Brain pericyte (primary cell): Measurements from ENCODE around the gene NAT14.
"Not testable (repeated sequence)": the region's sequence is repeated elsewhere in the genome, so short reads cannot be mapped to it uniquely, and the experiment has no call there.

ENCODE experiments used
- DNase-seq: peaks from one replicate; pipeline ENCODE4 v3.0.0-alpha.2; 2012; ENCODE audit warnings: low read depth, low spot score

NAT14 gene

DNA sequence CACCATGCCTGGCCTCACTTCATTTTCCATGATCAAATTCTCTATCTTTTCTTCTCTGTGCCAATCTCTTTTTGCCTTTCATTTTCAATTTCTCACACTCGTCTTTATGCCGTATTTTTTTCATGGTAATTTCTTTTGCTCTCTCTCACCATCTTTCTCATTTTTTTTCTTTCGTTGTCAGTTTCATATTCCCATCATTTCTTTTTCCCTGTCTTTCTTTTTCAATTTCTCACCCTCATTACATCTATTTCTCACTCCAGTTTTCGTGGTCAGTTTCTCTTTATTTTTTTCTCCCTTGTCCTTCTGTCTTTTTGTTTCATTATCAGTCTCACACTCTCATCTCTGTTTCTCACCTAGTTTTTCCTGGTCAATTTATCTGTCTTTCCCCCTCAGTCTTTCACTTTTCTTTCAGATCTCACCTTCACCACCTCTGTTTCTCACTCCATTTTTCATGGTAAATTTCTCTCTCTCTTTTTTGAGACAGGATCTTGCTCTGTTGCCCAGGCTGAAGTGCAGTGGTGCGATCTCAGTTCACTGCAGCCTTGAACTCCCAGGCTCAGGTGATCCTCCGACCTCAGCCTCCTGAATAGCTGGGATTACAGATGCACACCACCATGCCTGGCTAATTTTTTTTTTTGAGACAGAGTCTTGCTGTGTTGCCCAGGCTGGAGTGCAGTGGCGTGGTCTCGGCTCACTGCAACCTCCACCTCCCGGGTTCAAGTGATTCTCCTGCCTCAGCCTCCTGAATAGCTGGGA, 17.4 kb downstream of the NAT14 start:
- no peak for DNase-seq

DNA sequence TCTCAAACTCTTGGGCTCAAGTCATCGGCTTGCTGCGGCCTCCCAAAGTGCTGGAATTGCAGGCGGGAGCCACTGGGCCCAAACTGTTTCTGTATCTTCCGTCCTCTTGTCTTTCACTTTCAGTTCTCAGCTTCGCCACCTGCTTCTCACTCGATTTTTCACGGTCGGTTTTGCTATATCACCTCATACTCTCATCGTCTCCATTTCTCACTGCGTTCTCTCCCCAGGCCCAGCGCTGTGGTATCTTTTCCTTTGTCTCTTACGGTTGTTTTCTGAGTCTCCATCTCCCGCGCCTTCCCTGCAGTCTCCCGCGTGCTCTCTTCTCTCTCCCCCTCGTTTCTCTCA, 18.1 kb downstream of the NAT14 start:
- DNase-seq: no peak

DNA sequence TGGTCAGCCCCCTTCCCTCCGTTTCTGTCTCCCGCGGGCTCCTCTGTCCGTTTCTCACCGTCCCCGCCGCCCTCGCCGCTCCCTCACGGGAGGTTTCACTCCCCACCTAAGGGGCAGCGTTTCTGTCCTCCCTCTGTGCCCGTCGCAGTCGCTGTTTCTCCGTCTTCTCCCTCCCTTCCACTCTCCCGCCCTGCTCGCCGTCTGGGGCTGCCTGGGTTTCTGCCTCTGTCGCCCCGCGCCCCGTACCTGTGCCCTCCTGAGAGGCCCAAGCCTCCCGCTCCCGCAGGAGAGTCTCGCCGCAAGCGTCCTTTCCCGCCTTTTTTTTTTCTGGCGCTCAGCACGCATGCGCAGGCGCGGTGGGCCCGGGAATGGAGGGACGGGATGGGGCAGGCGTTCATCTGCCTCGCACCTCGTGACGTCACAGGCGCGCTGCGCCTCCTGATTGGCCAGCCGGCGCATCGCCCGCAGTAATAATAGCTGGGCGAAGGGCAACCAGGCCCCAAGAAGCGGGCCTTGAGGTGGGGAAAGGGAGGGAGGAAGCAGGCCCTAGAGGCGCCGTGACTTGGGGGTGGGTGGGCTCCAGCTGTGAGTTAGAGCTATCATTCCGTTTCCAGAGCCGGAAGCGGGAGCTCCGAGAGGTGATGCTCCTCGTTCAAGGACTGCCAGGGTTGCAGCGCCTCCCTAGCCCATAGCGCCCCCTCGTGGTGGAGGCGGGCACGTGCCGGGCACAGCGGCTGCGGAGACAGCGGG, 18.7 kb downstream of the NAT14 start:
- peak; percentile 73 for DNase-seq

DNA sequence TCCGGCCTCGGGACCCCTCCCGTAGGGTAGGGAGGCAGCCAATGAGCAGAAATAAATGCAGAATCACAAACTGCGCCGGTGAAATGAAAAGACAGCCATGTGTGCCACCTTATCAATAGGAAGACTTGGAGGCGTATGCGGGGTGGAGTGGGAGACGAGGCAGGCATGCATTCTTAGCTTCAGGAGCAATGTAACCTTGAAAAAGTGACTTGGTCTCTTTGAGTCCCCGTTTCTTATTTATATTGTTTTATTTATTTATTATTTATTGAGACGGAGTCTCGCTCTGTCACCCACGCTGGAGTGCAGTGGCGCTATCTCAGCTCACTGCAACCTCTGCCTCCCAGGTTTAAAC, 19.2 kb downstream of the NAT14 start:
- DNase-seq: no peak

DNA sequence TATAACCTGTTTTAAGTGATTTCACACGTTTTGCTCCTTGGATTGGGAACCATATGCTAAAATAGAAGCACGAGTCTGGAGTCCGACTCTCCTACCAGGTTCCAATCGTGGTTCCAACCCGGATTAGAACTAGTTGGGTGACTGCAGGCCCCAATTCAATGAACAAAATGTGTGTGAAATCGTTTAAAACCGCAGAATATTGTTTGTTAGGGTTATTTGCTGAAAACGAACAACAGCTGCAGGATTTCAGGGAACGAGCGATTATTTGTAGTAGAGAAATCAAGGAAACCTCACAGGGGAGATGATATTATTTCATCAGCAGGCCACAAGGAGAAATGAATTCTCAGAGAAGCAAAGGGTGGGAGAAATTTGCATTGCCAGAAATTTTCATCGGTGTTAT, 20.0 kb downstream of the NAT14 start:
- DNase-seq: no peak

DNA sequence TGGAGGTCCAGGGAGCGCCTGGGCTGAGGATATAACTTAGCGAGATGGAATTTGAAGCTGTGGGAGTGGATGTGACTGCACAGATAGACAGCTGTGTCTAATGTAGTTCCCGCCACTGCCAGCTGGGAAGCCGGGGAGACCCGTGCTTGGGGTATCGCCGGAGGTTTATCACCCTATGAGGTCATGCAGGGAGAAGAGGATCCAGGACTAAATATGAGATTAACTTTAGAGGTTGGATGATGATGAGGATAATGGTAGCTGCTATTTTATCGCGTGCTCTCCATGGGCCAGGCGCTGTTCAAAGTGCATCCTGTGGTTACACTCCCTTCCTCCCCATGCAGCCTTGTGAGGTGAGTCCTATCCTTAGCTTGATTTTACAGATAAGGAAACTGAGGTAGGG, 23.1 kb downstream of the NAT14 start:
- DNase-seq: no peak

DNA sequence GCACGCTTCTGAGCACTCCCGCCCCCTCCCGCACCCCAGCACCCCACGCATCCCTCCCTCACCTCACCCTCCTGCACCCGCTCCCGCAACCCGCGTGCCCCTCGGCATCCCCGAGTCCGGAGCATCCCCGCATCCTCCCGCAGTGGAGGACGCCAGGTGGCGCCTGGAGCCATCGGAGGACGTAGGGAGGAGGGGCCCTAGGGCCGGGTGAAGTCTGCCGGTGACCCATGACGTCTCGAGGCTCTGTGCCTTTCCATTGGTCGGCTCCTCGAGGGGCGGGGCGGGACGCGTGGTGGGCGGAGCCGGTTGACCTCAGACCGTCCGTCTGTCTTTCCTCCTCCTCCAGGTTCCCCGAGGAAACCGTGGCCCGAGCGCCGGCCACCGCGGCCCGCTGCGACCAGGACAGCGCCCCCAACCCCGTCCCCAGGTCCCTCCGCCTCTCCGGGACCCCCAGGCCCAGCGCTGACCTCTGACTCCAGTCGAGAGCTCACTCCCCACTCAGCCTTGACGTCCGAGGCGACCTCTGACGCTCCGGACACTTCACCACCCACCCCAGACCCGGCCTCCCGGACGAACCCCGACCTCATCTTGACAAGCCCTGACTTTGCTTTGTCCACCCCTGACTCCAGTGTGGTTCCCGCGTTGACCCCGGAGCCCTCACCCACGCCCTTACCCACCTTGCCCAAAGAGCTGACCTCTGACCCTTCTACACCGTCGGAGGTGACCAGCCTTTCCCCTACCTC, 32.1 kb downstream of the NAT14 start:
- DNase-seq: peak; percentile 82

DNA sequence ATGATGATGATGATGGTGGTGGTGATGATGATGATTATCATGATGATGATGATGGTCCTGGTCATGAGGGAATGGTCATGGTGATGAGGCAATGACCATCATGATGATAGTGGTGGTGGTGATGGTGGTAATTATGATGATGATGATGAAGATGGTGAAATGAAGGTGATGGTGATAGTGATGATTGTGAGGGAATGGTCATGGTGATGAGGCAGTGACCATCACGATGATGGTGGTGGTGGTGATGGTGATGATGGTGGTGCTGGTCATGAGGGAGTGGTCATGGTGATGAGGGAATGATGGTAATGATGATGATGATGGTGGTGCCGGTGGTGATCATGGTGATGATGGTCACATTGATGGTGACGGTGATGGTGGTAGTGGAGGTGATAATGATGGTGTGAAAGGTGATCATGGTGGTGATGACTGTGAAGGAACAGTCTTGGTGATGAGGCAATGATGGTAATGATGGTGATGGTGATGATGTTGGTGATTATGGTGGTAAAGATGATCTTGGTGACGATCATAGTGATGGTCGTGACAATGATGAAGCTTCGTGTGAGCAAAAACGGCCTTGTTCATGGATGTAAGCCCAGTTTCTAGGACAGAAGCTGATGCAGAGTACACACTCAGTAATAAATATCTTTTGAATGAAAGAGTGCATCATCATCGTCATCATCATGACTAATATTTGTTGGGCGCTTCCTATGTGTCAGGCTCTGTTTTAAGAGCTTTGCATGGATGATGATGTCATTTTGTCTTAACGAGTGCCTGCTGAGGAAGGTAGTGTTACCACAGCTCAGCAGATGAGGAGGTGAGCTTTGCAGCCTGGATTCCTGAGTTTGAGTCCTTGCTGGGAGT, 34.7 kb downstream of the NAT14 start:
- no peak for DNase-seq

DNA sequence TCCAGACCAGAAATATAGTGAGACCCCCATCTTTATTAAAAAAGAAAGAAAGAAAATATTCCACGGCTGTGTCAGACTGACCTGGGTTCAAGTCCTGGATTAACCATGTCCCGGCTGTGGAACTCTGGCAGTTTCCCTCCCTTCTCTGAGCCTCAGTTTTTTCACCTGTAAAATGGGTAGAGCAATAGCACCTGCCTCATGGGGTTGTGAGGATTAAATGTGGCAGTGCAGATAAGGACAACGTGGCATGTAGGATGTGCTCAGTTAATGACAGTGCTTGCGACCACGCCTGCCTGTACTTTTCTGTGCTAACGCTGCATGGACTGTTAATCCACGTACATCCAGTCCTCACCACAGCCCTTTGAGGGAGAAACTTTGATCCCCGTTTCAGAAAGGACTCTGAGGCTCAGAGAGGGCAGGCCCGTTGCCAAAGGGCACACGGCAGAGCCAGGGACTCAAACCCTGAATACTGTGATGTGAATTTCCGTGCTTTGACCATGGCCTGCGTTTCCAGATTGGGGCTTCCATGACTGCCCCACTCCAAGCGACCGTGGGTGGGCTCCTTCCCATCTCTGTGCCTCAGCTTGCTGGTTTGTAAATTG, 35.8 kb downstream of the NAT14 start:
- no peak for DNase-seq

DNA sequence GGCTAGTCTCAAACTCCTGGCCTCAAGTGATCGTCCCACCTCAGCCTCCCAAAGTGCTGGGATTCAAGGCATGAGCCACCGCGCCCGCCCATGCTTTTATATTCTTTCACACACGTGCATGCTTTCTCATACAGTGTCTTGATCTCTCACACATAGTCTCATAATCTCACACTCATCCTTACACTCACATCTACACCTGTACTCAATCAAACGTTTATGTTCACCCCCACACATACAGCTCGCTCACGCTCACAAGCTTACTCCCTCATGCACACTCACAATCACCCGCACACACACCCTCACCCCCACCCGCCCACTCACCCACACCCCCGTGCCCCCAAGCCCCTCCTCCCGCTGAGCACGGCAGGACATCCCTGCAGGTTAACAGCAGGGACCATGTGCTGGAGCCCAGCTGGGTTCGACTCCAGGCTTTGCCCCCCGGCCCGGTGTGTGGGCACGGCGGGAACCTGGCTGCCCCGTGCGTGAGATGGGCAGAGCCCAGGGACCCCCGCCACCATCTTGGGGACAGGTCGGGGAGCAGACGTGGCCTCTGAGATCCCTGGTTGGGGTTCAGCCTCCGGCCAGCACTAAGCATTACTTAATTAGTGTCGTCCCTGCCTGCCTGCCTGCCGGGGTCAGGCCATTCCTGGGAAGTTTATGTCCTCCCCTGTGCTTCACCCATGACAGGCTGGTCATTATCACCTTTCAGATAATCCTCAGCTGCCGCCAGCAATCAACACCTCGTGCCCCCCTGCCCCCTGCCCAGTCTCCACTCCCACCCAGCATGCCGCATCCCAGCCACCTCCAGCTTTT, 40.5 kb downstream of the NAT14 start:
- no peak for DNase-seq

DNA sequence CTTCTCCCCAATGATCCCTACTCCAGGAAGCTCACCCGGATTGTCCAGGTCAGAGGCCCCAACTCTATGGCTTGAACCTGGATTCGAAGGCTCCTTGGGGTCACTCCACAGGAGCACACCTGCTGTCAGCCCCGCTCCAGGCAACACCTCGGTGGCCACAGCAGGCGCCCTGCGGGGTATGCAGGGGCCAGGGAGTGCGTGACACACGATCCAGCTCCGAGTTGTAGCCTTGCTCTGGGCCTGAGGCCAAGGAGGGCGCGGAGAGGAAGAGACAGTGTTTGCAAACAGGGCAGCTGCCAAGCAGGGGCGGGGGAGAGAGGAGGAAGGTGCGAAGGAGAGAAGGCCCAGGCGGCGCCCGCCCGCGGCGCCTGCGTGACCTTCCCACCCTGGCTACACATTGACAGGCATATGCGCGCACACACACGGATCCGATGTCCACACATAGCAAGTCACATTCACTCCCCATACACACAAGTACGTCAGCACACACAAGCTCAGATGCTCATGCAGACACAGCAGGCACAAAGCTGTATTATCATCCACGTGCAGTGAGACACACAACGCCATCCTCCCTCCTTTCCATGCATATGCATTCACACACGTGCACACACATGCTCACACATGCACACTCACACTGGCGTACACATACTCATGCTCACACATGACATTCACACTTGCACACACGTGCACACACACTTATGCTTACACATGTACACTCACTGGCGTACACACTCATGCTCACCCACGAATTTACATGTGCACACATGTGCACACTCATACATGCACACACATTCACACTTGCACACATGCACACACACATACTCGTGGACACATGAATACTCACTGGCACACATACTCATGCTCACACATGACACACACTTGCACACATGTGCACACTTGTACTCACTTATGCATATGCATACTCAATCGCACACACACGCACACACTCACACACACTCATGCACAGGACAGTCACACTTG, 41.5 kb downstream of the NAT14 start:
- peak; percentile 80 for DNase-seq

DNA sequence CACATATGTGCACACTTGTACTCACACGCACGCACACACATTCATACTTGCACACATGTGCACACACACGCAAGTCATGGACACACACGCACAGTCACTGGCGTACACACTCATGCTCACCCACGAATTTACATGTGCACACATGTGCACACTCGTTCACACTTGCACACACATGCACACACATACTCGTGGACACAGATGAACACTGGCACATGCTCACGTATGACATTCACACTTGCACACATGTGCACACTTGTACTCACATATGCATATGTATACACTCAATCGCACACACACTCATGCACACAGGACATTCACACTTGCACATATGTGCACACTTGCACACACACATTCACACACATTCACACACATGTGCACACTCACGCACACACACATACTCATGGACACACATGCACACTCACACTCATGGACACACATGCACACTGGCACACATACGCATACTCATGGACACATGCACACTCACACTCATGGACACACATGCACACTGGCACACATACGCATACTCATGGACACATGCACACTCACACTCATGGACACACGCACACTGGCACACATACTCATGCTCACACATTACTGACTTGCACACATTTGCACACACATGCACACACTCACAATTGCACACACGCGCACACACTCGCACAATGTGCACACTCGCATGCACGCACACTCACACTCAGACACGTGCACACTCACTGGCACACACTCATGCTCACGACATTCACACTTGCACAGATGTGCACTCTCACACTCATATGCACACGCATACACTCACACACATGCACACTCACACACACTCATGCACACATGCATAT, 42.4 kb downstream of the NAT14 start:
- DNase-seq: no peak

DNA sequence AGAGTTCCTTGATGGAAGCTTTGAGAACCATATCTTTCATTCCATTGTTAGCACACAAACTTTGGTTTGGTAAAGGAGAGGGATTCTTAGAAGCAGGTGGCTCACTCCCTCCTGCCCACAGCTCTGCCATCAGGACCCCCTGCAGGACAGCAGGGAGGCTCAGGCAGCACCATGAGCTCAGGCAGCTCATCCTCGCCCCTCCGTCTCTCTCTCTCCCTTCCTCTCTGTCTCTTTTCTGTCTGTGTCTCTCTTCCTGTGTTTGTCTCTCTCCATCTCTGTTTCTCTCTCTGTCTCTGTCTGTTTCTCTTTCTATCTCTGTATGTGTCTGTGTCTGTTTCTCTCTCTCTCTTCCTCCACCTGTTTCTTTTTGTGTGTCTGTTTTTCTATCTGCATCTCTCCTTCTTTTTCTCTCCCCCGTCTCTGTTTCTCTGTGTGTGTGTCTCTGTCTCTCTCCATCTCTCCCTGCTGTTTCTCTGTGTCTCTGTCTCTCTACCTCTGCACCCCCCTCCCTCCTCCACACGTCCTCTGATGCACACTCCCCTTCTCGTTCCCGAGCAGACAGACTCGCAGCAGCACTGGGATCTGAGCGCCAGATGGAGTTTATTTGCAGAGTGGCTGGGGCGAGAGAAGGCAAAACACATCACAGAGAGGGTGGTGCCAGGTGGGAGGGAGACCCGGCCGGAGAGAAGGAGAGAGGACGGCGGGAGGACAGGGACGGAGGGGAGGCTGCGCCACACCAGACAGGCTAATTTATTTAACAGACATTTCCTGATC, 43.2 kb downstream of the NAT14 start:
- DNase-seq: no peak

DNA sequence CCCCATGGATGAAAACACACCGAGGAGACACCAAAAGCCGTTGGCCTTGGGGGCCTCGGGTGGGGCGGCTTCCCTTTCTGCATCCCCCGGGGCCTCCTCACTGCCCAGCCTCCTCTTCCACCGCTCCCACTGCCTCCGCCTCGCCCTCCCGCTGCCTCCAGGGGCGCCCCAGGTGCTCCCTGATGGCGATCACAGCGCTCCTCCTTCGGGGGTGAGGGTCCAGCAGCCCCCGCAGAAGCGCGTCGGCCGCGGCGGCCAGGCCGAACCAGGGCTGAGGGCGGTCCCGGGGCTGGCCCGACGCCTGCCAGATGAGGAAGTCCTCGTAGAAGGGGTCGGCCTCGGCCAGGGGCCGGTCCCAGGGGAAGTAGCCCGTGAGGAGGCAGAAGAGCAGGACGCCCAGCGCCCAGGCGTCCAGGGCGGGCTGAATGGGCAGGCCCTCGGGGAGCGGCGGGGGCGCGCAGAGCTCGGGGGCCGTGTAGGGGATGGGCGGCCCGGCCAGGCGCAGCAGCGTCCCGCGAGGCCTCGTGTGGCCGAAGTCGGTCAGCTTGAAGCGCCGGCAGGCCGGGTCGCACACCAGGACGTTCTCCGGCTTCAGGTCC, 44.7 kb downstream of the NAT14 start:
- no peak for DNase-seq

DNA sequence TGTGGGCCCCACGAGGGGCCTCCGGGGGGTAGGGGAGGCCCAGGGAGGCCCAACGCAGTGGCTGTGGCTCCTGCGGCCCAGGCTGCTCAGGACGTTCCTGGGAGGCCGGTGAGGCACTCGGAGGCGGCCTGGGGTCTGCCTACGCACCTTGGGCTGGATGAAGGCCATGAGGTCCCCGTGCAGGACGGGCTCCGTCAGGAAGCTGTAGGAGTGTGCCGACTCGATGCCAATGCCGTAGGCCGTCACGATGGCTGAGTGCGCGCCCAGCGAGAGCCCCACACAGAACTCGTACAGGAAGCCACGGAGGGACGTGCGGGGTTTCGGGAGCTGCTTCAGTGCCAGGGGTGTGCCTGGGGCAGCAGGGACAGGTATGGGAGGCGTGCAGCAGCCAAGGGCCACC, 46.0 kb downstream of the NAT14 start:
- no peak for DNase-seq

DNA sequence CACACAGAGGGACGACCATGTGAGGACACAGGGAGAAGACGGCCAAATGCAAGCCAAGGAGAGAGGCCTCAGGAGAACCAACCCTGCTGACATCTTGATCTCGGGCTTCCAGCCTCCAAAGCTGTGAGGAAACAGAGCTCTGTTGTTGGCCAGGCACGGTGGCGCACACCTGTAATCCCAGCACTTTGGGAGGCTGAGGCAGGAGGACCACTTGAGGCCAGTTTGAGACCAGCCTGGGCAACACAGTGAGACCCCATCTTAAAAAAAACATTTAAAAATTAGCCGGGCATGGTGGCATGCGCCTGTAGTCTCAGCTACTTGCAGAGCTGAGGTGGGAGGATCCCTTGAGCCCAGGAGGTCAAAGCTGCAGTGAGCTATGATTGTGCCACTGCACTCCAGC, 49.3 kb downstream of the NAT14 start:
- not testable (repeated sequence) for DNase-seq
